ENCODE measurements around the gene SH3RF3.

DNA sequence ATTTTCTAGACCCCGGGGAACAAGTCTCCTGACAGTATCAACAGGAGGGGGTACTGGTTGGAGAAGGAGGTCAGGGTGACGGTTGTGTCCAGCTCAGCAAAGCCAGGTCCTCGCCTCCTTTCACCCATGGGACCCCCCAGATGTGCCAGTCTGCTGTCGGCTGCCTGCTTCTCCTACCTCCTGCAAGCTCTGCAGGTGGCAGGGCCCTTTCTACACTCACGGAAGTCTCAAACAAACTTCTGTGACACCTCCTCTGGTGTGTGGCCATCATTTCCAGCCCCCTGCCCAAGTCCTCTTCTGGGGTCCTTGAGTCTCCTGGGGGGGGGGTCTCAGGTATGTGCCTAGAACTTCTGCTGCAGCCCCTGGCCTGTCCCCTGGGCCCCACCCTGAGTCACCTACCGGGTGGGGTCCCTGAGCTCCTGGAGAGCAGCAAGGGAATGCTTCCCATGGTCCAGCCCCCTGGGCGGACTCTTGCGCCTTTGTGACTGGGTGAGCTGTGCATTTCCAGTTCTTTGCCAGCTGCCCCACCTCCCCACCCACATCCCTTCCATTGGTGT, 12.8 kb downstream of the SH3RF3 start:
- TF ChIP-seq, protein P1, sequence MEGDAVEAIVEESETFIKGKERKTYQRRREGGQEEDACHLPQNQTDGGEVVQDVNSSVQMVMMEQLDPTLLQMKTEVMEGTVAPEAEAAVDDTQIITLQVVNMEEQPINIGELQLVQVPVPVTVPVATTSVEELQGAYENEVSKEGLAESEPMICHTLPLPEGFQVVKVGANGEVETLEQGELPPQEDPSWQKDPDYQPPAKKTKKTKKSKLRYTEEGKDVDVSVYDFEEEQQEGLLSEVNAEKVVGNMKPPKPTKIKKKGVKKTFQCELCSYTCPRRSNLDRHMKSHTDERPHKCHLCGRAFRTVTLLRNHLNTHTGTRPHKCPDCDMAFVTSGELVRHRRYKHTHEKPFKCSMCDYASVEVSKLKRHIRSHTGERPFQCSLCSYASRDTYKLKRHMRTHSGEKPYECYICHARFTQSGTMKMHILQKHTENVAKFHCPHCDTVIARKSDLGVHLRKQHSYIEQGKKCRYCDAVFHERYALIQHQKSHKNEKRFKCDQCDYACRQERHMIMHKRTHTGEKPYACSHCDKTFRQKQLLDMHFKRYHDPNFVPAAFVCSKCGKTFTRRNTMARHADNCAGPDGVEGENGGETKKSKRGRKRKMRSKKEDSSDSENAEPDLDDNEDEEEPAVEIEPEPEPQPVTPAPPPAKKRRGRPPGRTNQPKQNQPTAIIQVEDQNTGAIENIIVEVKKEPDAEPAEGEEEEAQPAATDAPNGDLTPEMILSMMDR (IDR thresholded peaks at IDR 0.05) = no peak
- TF ChIP-seq POLR2A (IDR thresholded peaks at IDR 0.05) = no peak

All from adrenal gland (tissue), 5 donors.